GM21737 (cell line): Measurements from ENCODE around the gene CCDC102B.
"Not testable (repeated sequence)": the region's sequence is repeated elsewhere in the genome, so short reads cannot be mapped to it uniquely, and the experiment has no call there.

Experiments
- ATAC-seq: cut with Tn5 transposase; IDR thresholded peaks from one replicate; pipeline ENCODE4 v1.9.1; 2021; ENCODE audit warnings: mild to moderate bottlenecking, moderate library complexity; ENCODE audit not compliant: unreplicated experiment

Gene CCDC102B

DNA sequence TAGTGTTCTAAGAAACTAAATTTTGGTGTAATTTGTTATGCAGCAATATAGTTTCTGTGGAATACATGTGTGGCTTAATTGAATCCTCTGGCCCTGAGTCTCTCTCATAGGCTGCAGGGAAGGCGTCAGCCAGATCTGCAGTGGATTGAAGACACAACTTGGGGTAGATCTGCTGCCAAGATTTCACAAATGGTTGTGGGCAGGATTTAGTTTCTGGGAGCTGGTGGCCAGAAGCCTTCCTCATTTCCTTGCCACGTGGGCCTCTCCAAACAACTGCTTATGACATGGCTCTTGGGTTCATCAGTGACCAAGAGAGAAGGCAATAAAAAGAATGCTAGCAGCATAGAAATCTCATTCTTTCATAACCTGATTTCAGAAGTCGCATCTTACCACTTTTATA, 28.2 kb downstream of the CCDC102B start:
- no peak for ATAC-seq

DNA sequence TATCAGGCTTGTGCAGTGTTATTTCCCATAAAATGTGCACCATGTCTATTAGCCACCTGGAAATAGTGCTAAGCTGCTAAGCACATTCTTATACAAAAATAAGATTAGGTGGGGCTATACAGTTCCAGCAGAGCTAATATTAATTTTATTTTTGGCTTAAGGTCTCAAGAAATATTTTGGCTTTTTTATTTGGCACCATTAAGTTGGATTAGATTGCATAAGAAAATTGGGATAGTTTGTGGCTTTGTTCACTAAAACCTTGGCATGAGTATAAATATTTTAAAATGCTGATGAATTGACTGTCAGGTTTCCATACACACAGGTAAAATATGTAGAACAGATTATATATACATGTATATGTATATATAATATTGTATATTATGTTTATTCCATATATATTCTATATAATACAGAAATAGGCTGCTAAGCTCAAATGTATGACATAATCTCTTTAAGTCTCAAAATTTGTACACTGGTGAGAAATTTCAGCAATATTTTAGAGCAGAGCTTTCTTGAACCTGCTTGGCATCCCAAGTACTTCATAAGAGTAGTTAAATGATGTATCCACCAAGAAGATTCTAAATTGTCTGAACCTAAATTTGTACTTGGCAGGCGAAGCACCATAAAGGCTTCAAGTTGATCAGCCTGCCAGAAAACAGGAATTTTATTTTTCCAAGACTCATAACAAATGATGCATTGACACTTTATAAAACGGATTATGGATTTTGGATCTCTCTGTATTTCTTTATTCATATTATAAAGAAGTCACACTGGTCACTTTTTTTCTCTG, 32.6 kb downstream of the CCDC102B start:
- no peak for ATAC-seq

- ATAC-seq = no peak
Measured at GRCh38 chr18:68833756-68834155, 35.9 kb downstream of the CCDC102B start.

DNA sequence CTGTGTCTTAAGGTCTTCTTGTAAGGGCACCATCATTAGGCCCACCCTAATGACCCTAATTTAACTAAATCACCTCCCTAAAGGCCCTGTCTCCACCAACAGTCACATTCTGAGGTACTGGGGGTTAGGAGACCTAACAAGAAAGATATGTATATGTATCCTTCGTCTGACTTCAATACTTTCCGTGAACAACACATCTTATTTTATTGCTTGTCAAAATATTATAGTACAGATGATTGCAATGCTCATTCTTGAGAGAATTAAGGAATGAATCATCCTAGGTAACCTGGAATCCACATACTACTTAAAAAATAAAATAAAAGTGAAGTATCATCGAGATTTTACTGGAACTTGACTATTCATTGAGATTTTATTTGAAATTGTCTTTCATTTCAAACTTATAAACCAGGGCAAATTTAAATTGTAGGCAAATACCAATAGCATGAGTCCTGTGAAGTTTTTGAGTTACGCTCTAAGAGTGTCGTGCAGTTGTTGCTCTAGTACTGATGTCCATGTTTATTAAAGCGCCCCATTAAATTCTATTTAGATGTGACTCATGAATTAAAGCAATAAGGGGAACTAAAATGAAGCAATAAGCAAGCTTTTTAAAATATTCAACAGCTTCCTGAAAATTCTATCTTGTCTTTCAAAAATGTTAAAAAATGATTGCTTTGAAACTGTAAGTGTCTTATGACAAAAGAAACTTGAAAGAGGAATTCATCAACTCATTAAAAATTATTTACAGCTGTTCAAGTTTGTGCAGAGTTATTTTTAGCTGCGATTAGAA, 40.0 kb downstream of the CCDC102B start:
- ATAC-seq = no peak

GRCh38 chr18:68839701-68840100, 41.8 kb downstream of the CCDC102B start:
- no peak for ATAC-seq

- no peak for ATAC-seq
Measured at GRCh38 chr18:68840554-68841263, 42.8 kb downstream of the CCDC102B start.

GRCh38 chr18:68841301-68841700, 43.4 kb downstream of the CCDC102B start:
- no peak for ATAC-seq

DNA sequence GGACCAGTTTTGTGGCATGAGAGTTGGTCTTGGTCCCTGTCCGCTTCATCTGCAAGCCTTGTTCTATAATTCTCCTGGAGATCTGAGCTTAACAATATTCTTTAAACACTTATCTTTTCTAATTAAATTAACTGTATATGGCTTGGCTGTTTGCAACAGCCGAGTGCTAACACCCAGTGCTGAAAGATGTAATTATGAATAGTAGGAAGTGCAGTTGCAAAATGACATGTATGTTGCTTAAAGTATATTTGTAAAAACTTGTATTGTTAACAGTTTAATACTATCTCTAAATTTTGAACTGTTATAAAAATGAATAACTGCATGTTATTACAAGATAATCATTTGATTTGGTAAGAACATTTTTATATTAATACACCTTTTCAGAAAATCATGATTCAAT, 45.1 kb downstream of the CCDC102B start:
- no peak for ATAC-seq

DNA sequence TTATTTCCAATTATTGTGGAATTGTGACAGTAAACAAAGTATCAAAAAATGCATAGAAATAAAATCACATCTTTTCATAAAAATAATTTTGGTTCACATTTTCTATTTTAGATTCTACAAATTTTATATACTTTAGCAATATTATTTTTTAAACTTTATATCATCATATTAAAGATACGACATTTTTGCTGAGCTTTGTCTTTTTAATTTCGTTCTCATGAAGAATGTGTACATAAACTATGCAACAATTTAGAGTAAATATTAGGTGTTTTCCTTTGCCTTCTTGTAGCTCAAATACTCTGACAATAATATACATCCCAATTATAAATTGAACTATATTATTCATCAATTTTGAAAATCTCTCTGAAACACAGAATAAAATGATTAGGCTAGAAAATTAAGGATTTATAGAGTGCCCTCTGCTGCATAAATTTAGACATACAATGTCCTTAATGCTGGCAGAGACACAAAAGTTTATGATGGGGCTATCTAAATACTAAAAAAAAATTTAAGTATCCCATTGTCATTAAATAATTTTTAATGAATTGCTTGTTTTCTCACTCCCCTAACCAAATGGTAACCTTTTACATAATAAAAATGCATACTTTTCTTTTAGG, 45.7 kb downstream of the CCDC102B start:
- no peak for ATAC-seq

DNA sequence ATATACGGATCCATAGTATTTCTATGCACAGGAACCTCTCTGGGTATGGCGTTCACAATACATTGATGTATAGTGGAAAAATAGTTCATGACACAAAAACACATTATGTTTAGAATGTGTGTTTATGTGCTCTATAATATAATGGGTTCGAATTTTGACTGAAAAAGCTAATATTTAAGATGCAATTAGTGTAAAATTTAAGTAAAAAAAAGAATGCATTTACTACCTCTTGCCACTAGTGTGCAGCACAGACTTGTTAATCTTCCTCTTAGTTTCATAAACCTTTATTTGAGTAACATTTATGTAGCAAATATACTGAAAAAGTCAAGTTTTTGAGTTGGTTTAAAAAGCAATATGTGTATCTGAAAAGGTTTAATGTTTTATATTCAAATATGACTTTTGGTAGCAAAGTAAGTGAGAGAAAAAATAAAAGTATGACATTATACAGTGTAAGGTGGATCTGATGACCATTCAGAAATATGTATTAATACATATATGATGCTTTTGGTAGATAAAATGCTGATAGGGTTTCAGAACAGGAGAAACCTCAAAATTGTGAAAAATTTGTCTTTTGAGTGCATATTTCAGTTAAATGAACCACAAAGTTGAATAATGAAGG, 49.4 kb downstream of the CCDC102B start:
- ATAC-seq = no peak

DNA sequence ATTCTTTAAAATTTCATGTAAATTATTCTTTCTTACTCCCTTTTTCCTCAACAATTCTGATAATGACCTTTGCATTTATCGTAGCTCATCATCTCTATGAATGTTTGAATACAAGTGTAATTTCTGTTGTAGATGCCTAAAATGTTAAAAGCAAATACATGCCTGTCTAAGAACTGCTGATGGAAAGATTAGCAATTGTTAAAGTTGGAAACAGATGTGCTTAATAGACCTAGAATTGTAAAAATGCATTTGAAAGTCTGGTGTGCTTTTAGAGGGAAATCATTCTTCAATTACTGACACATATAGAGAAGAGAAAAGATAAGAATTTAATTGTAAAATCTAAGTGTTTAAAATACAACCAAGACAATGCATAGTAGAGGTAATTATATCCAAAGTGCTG, 50.4 kb downstream of the CCDC102B start:
- ATAC-seq = no peak

DNA sequence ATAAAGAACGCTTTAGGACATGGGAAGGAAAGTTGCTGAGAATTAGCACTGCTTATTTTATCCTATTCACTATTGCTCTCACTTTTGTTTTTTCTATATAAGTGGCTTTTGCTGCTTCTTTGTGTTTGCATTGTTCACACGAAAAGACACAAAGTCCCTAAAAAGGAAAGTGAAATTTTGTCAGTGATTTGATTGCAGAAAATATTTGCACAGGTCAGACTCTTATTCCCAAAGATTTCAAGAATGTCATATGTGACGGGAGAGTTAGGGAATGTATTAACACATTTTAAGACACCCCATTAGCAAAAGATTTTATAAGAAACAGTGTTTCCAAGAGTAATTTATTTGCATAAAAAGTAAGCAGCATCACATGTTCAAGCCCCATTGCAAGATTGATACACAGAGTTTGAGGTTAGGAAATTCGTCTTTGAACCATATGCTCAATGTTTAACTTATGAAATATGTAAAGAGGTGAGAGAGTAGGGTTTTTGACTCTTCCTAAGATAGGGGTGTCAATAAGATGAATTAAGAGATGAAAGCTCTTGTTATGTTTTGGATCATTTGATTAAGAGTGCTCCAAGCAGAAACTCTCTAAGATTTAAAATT, 57.0 kb downstream of the CCDC102B start:
- no peak for ATAC-seq

DNA sequence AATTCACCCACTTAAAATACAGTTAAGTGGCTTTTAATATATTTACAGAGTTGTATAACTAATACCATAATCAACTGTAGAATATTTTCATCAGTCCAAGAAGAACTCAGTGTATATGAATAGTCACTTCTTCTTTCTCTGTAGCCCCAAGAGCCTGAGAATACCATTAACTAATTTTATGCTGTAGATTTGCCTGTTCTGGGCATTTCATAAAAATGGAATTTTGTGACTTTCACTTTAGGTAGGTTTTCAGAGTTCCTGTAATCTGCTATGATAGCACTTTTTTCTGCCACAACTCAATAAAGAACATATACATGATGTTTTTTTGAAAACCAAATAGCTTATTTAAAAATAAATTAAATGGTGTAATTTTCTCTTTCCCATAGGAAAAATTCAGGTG, 57.6 kb downstream of the CCDC102B start:
- no peak for ATAC-seq

- no peak for ATAC-seq
Measured at GRCh38 chr18:68861365-68861764, 63.5 kb downstream of the CCDC102B start.

DNA sequence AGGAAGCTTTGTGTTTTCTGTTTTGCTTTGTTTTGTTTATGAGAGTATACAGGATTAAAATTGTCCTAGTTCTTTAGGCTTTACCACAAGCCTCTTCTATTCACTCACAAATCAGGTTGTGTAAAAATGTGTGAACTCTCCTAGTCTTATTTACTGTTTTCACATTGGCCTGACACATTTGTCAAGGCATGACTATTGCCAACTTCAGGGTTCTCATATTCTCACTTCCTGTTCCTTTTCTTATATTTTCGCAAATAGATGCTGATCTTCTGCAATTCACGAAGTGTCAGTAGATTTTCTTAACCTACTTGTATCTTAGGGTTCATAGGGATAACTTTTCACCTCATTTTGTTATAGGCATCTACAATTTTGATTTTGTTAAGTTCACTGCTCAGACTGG, 67.1 kb downstream of the CCDC102B start:
- ATAC-seq = no peak

- ATAC-seq = no peak
Measured at GRCh38 chr18:68865503-68865902, 67.6 kb downstream of the CCDC102B start.

DNA sequence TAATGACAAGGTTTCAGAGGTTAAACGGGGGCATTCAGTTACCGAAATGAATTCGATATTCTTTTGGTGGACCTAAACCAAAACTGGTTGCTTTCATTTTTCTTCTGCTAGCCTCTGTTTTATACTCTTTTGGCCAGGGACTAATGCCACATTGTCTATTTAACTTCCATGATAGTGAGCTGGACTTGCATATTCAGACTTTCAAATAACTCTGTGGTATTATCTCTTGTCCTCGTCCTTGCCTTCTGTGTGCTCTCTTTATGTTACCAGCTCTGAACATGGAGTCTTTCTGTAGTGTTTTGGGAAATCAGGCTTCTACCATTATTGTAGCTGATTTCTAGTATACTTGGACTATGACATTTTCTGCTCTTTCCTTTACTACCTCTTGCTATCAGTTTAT, 75.1 kb downstream of the CCDC102B start:
- no peak for ATAC-seq

- no peak for ATAC-seq
Measured at GRCh38 chr18:68874361-68874760, 76.5 kb downstream of the CCDC102B start.

- ATAC-seq = not testable (repeated sequence)
Measured at GRCh38 chr18:68879947-68880346, 82.1 kb downstream of the CCDC102B start.

GRCh38 chr18:68887410-68887809, 89.5 kb downstream of the CCDC102B start:
- no peak for ATAC-seq
